Transverse colon (tissue), 4 donors: Measurements from ENCODE around the gene SLC2A13. TPM values are rescaled to one million over a fixed set of nuclear protein-coding genes. Genes with fewer than 3 reads are reported as not detected.

ENCODE experiments used
- DNase-seq: peaks from one replicate; pipeline ENCODE4 v3.0.0-alpha.2; 2019
- H3K27ac ChIP-seq, 4 donors: fragments of 200-600 bp; sonication (generic); 2 replicates each; pipeline ENCODE4 v1.5.1; 2016 to 2018; ENCODE audit warnings: inconsistent platforms in 4 of 4
- H3K27me3 ChIP-seq: fragments of 200-600 bp; sonication (generic); 2 replicates; pipeline ENCODE4 v1.5.1; 2017; ENCODE audit warnings: inconsistent platforms
- H3K36me3 ChIP-seq, 4 donors: fragments of 200-600 bp; sonication (generic); 2 replicates each; pipeline ENCODE4 v1.5.1; 2017 to 2019; ENCODE audit warnings: inconsistent platforms in 4 of 4
- H3K4me1 ChIP-seq, 4 donors: fragments of 200-600 bp; sonication (generic); 2 replicates each; pipeline ENCODE4 v1.5.1; 2017 to 2020; ENCODE audit warnings: inconsistent platforms in 4 of 4
- H3K4me3 ChIP-seq, 4 donors: fragments of 200-600 bp; sonication (generic); 1 replicate in 1 of 4; 2 replicates in 3 of 4; pipeline versions ENCODE4 v1.5.1 to v1.6.1; 2017 to 2019; ENCODE audit warnings: inconsistent platforms in 4 of 4
- H3K9me3 ChIP-seq, 2 donors: fragments of 200-600 bp; sonication (generic); 2 replicates each; pipeline ENCODE4 v1.5.1; 2017 to 2019; ENCODE audit warnings: inconsistent platforms in 2 of 2
- CTCF ChIP-seq, 5 experiments: fragments of 200-600 bp in 3 of 5; fragments of 450-650 bp in 2 of 5; sonication (generic) in 3 of 5; IDR thresholded peaks; 1 replicate in 2 of 5; 2 replicates in 3 of 5; pipeline ENCODE4 v1.5.1; 2016 to 2017; ENCODE audit warnings: antibody characterized with exemption in 5 of 5, inconsistent platforms in 3 of 5, mild to moderate bottlenecking in 2 of 5, moderate library complexity in 1 of 5
- EP300 ChIP-seq: sonication (generic); formaldehyde crosslinking; IDR thresholded peaks from one replicate; pipeline ENCODE4 v1.6.1; 2017; ENCODE audit warnings: antibody characterized with exemption, low read depth
- POLR2A ChIP-seq: fragments of 450-650 bp; IDR thresholded peaks from one replicate; pipeline ENCODE4 v1.6.1; 2016; ENCODE audit warnings: antibody characterized with exemption, mild to moderate bottlenecking, moderate library complexity
- POLR2AphosphoS5 ChIP-seq, 3 donors: sonication (generic); formaldehyde crosslinking; IDR thresholded peaks; one replicate each; pipeline ENCODE4 v1.6.1; 2016; ENCODE audit warnings: antibody characterized with exemption in 3 of 3
- WGBS, 2 donors: methylation state at CpG; one replicate each; pipeline ENCODE4 v1.1.5; 2018; ENCODE audit warnings: low coverage in 1 of 2; 5-methylcytosine and 5-hydroxymethylcytosine counted together
- in situ Hi-C, 4 donors: fragments of 200-750 bp; cut with MboI; loops; one replicate each; pipeline versions ENCODE4 v1.15.0 to v1.15.1; 2017; ENCODE audit warnings: low sequenced_read_pairs in 3 of 4, low pct_ligation_motif_present in 1 of 4, low pct_unique_long_range_greater_than_20kb in 1 of 4
- intact Hi-C: fragments of 100-400 bp; cut with DNase I; formaldehyde crosslinking; loops from one replicate; pipeline ENCODE4 v1.15.1; 2023; ENCODE audit warnings: low total_unique reads
- total RNA-seq, 4 donors: library from RNA; depleted of rRNA; stranded (reverse); fragments of >200 nt; gene quantifications; one replicate each; pipeline ENCODE4 v1.1.0, GENCODE V29; 2016

SLC2A13 gene
- total RNA-seq, 4 donors from 2014 or later = 31.8 to 70.7 (median 46.8) TPM

- no peak overlapping the region for H3K4me3 ChIP-seq
- H3K4me1 ChIP-seq = no peaks in the 10 kb centered on the region
- no peak for DNase-seq
- no peaks in the 10 kb centered on the region for H3K36me3 ChIP-seq
- TF ChIP-seq POLR2A (no peak), EP300 (no peak), POLR2AphosphoS5 (IDR thresholded peaks at IDR 0.05) (no peak), CTCF (IDR thresholded peaks at IDR 0.05) (no peak)
- no peaks in the 10 kb centered on the region for H3K9me3 ChIP-seq
- in situ Hi-C loops (loop anchor here in 2 of 4 donors (10.0 to 25.0 kb wide), 2 partner anchors 163 to 165 kb away; no protein-coding TSS in a partner anchor), intact Hi-C loops (loop anchor here (10.0 kb wide), 1 partner anchor 165 kb away; no protein-coding TSS in a partner anchor)
- WGBS, 2 donors = 43 to 50% methylated on average over 1 of the region's 1 CpG
- H3K27ac ChIP-seq = no peak overlapping the region
- H3K27me3 ChIP-seq = no peaks in the 10 kb centered on the region
These were observed 43.9 kb upstream of the SLC2A13 start for GRCh38 chr12:40149673-40150260.

DNA sequence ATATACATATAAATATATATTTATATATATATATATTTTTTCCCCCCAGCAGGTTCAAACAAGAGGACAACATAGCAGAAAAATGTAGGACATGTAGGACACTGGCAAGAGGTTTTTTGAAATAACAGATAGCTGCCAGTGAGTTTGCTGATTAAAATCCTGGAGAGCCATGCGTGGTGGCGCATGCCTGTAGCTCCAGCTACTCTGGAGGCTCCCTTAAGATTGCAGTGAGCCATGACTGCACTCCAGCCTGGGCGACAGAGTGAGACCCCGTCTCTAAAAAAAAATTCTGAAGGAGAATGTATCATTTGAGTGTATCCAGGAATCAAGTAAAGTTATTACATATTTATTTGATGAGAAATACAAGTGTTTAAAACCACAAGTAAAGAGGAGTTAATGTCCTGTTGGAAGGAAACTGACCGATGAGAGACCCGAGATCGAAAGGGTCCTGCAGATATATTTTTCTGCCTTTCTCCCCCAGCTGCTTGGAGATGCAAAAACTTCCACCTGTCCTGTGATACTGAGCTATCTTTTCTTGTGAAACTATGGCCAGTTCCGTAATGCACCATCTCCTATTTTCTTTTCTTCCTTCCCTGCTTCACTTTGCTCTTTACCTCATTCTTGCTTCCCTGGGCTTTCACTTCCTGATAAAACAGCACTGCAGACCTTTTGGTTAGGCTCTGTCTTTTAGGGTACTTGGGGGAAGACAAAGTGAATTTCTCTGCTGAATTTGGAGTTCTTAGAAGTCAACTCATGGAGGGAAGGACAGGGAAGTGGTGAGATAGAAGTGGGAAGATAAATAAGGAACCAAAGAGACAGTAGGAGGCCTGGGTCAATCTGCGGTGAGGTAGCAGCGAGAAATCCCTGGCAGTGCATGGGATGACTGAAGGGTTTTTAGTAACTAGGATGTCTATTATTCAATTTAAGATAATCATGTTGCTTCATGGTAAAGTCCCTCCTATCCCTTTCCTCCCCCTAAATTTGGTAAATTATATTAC, 41.2 kb upstream of the SLC2A13 start:
- H3K4me1 ChIP-seq = no peaks in the 10 kb centered on the region
- DNase-seq = no peak
- in situ Hi-C loops (no loop called here), intact Hi-C loops (no loop called here)
- H3K27me3 ChIP-seq = no peaks in the 10 kb centered on the region
- no peak overlapping the region for H3K4me3 ChIP-seq
- peak in 1 of 3 donors; percentile 10 for TF ChIP-seq POLR2AphosphoS5 (IDR thresholded peaks at IDR 0.05)
- TF ChIP-seq EP300 = no peak
- 65 to 98% methylated on average over 6 to 10 of the region's 10 CpGs for WGBS, 2 donors
- H3K36me3 ChIP-seq = no peaks in the 10 kb centered on the region
- H3K27ac ChIP-seq = no peak overlapping the region
- no peaks in the 10 kb centered on the region for H3K9me3 ChIP-seq

- no peak for DNase-seq
- WGBS, 2 donors = 64 to 67% methylated on average over 1 of the region's 1 CpG
- Histone ChIP-seq H3K36me3 (no peaks in the 10 kb centered on the region), H3K27ac (no peak overlapping the region), H3K4me3 (no peak overlapping the region), H3K27me3 (no peaks in the 10 kb centered on the region), H3K4me1 (no peaks in the 10 kb centered on the region), H3K9me3 (no peaks in the 10 kb centered on the region)
- in situ Hi-C loops (no loop called here), intact Hi-C loops (no loop called here)
- TF ChIP-seq CTCF (IDR thresholded peaks at IDR 0.05) (no peak), EP300 (no peak)
These were observed 40.0 kb upstream of the SLC2A13 start for GRCh38 chr12:40145896-40146295.

DNA sequence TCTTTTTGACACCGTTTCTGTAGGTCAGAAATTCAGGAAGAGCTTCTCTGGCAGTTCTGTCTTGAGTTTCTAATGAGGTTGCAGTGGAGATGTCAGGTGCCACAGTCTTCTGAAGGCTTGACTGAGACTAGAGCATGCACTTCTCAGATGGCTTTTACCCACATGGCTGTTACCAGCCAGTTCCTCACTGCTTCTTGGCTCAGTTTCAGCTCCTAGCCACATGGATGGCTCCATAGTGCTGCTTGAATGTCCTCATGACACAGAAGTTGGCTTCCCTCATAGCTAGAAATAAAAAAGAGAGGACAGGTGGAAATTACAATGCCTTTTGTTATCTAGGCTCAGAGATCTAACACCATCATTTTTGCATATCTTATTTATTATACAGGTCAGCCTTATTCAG, 38.1 kb upstream of the SLC2A13 start:
- Histone ChIP-seq H3K9me3 (no peaks in the 10 kb centered on the region), H3K27ac (no peak overlapping the region), H3K4me1 (no peaks in the 10 kb centered on the region), H3K4me3 (no peak overlapping the region), H3K36me3 (no peaks in the 10 kb centered on the region), H3K27me3 (no peaks in the 10 kb centered on the region)
- no peak for DNase-seq
- 31 to 40% methylated on average over 1 of the region's 1 CpG for WGBS, 2 donors
- in situ Hi-C loops (no loop called here), intact Hi-C loops (no loop called here)
- TF ChIP-seq POLR2A = no peak
- no peak for TF ChIP-seq CTCF (IDR thresholded peaks at IDR 0.05)
- TF ChIP-seq POLR2AphosphoS5 (IDR thresholded peaks at IDR 0.05) = no peak
- no peak for TF ChIP-seq EP300
